H1 (cell line): Measurements from ENCODE around the gene FNDC7. TPM values are rescaled to one million over a fixed set of nuclear protein-coding genes. Genes with fewer than 3 reads are reported as not detected.
A peak's percentile ranks its signal among the peaks of the same experiment; 100 is the strongest.

Experiments
- CTCF ChIA-PET: fragments of 300-600 bp; sonication (Branson Sonifier 250); formaldehyde crosslinking; loops from one replicate; lab custom pipeline; 2021; ENCODE audit not compliant: partially characterized antibody; lab: Charles Lee
- POLR2A ChIA-PET: fragments of 300-600 bp; sonication (Branson Sonifier 250); formaldehyde crosslinking; loops from one replicate; lab custom pipeline; 2021; ENCODE audit warnings: inconsistent platforms; ENCODE audit not compliant: partially characterized antibody; lab: Charles Lee
- DNase-seq, 2 experiments: peaks; one replicate each; pipeline versions ENCODE4 v3.0.0 to v3.0.0-alpha.2; 2010 to 2022; ENCODE audit warnings: low spot score in 2 of 2, low read depth in 1 of 2, mixed read lengths in 1 of 2
- FAIRE-seq: peaks from 2 replicates; lab custom pipeline; 2011; peaks lifted over from hg19 to GRCh38; lab: Jason Lieb, UNC
- H2AFZ ChIP-seq: 2 replicates; pipeline ENCODE4 v1.8.1; 2012; ENCODE audit warnings: low read length, inconsistent platforms
- H2AK5ac ChIP-seq: 2 replicates; pipeline ENCODE4 v1.6.1; 2013; ENCODE audit warnings: low read depth, low read length
- H2BK120ac ChIP-seq: replicated peaks from 2 replicates; pipeline ENCODE3; 2013; ENCODE audit warnings: low read depth, low read length, inconsistent platforms
- H2BK12ac ChIP-seq: 2 replicates; pipeline ENCODE4 v1.6.1; 2013; ENCODE audit warnings: low read depth, low read length
- H2BK15ac ChIP-seq: 2 replicates; pipeline ENCODE4 v1.6.1; 2013; ENCODE audit warnings: low read length
- H2BK20ac ChIP-seq: 2 replicates; pipeline ENCODE4 v1.6.1; 2013; ENCODE audit warnings: low read length
- H2BK5ac ChIP-seq: 2 replicates; pipeline ENCODE4 v1.6.1; 2013; ENCODE audit warnings: low read depth, low read length
- H3K14ac ChIP-seq: 2 replicates; pipeline ENCODE4 v1.6.1; 2013; ENCODE audit warnings: inconsistent platforms; ENCODE audit not compliant: insufficient read length
- H3K18ac ChIP-seq: 2 replicates; pipeline ENCODE4 v1.6.1; 2013; ENCODE audit warnings: low read length; ENCODE audit errors: extremely low read depth
- H3K23ac ChIP-seq: 2 replicates; pipeline ENCODE4 v1.6.1; 2013; ENCODE audit warnings: inconsistent platforms; ENCODE audit not compliant: insufficient read length
- H3K23me2 ChIP-seq: 2 replicates; pipeline ENCODE4 v1.6.1; 2013; ENCODE audit warnings: low read depth, low read length
- H3K27ac ChIP-seq: 2 replicates; pipeline ENCODE4 v1.6.1; 2011; ENCODE audit warnings: low read depth, low read length, inconsistent platforms
- H3K27me3 ChIP-seq, 4 experiments: replicated peaks in 1 of 4; 1 replicate in 1 of 4; 2 replicates in 3 of 4; pipeline versions ENCODE4 v1.6.1 to v1.8.1; 2011 to 2013; ENCODE audit warnings: low read length in 3 of 4, mild to moderate bottlenecking in 3 of 4, inconsistent platforms in 2 of 4, mixed read lengths in 2 of 4, moderate library complexity in 1 of 4; ENCODE audit not compliant: control insufficient read depth in 3 of 4, insufficient read depth in 3 of 4; ENCODE audit errors: extremely low read depth in 1 of 4
- H3K36me3 ChIP-seq, 4 experiments: 2 replicates each; pipeline versions ENCODE4 v1.6.1 to v1.8.1; 2011 to 2013; ENCODE audit warnings: mild to moderate bottlenecking in 4 of 4, low read length in 3 of 4, moderate library complexity in 2 of 4, control low read depth in 1 of 4, inconsistent platforms in 1 of 4; ENCODE audit not compliant: insufficient read depth in 4 of 4, control insufficient read depth in 2 of 4
- H3K4ac ChIP-seq: replicated peaks from 2 replicates; pipeline ENCODE3; 2013; ENCODE audit warnings: low read length, low read depth, mixed read lengths, inconsistent platforms; ENCODE audit not compliant: insufficient read length
- H3K4me1 ChIP-seq, 4 experiments: replicated peaks in 1 of 4; 1 replicate in 1 of 4; 2 replicates in 3 of 4; pipeline versions ENCODE4 v1.6.1 to v1.8.1; 2011 to 2013; ENCODE audit warnings: low read length in 3 of 4, inconsistent platforms in 2 of 4, mixed read lengths in 1 of 4; ENCODE audit not compliant: insufficient read depth in 4 of 4, control insufficient read depth in 3 of 4
- H3K4me2 ChIP-seq, 2 experiments: 2 replicates each; pipeline versions ENCODE4 v1.6.1 to v1.8.1; 2011 to 2013; ENCODE audit warnings: low read depth in 2 of 2, low read length in 2 of 2, control low read depth in 1 of 2, inconsistent platforms in 1 of 2, mild to moderate bottlenecking in 1 of 2; ENCODE audit not compliant: insufficient read depth in 1 of 2
- H3K4me3 ChIP-seq, 4 experiments: fragments of 200-600, 300-600 bp in 1 of 4; sonication (generic), shearing (Covaris generic), sonication (Bioruptor Twin) in 1 of 4; 2 replicates each; pipeline versions ENCODE4 v1.5.1 to v1.8.1; 2011 to 2016; ENCODE audit warnings: low read length in 4 of 4, low read depth in 3 of 4, control low read depth in 2 of 4, inconsistent platforms in 2 of 4, mild to moderate bottlenecking in 2 of 4, mixed read lengths in 1 of 4, moderate library complexity in 1 of 4; ENCODE audit not compliant: insufficient read depth in 2 of 4; ENCODE audit errors: extremely low read depth in 1 of 4
- H3K56ac ChIP-seq: replicated peaks from 2 replicates; pipeline ENCODE3; 2013; ENCODE audit warnings: low read depth, mild to moderate bottlenecking, mixed read lengths, low read length, inconsistent platforms; ENCODE audit not compliant: insufficient read length
- H3K79me1 ChIP-seq: 2 replicates; pipeline ENCODE4 v1.6.1; 2013; ENCODE audit warnings: low read depth, low read length, control low read depth
- H3K79me2 ChIP-seq, 2 experiments: 2 replicates each; pipeline versions ENCODE4 v1.6.1 to v1.8.1; 2012 to 2013; ENCODE audit warnings: low read length in 2 of 2, mild to moderate bottlenecking in 2 of 2, inconsistent platforms in 1 of 2; ENCODE audit not compliant: insufficient read depth in 2 of 2, control insufficient read depth in 1 of 2
- H3K9ac ChIP-seq, 4 experiments: replicated peaks in 1 of 4; 1 replicate in 1 of 4; 2 replicates in 3 of 4; pipeline versions ENCODE4 v1.6.1 to v1.8.1; 2011 to 2013; ENCODE audit warnings: low read depth in 3 of 4, low read length in 3 of 4, control low read depth in 2 of 4, mild to moderate bottlenecking in 2 of 4, moderate library complexity in 2 of 4, inconsistent platforms in 1 of 4; ENCODE audit errors: extremely low read depth in 1 of 4
- H3K9me3 ChIP-seq, 2 experiments: 2 replicates each; pipeline versions ENCODE4 v1.6.1 to v1.8.1; 2012 to 2013; ENCODE audit warnings: mild to moderate bottlenecking in 2 of 2, moderate library complexity in 2 of 2, control low read depth in 1 of 2, inconsistent platforms in 1 of 2, low read depth in 1 of 2, low read length in 1 of 2, mixed read lengths in 1 of 2; ENCODE audit not compliant: insufficient read depth in 2 of 2
- H4K20me1 ChIP-seq, 2 experiments: replicated peaks in 1 of 2; 2 replicates each; pipeline versions ENCODE3 to v1.8.1; 2011 to 2013; ENCODE audit warnings: inconsistent platforms in 2 of 2, low read length in 2 of 2, mild to moderate bottlenecking in 1 of 2; ENCODE audit not compliant: insufficient read depth in 2 of 2, control insufficient read depth in 1 of 2
- H4K5ac ChIP-seq: 2 replicates; pipeline ENCODE4 v1.6.1; 2013; ENCODE audit warnings: low read length, low read depth, mixed read lengths, inconsistent platforms; ENCODE audit not compliant: insufficient read length
- H4K8ac ChIP-seq: 2 replicates; pipeline ENCODE4 v1.8.0; 2013; ENCODE audit warnings: mild to moderate bottlenecking, moderate library complexity, low read length, inconsistent platforms; ENCODE audit not compliant: insufficient read depth; ENCODE audit errors: extremely low read depth
- H4K91ac ChIP-seq: replicated peaks from 2 replicates; pipeline ENCODE3; 2013; ENCODE audit warnings: low read length, mixed read lengths, inconsistent platforms; ENCODE audit not compliant: insufficient read length
- EGR1 ChIP-seq: IDR thresholded peaks from 2 replicates; pipeline ENCODE4 v1.6.1; 2011; ENCODE audit warnings: low read depth, low read length, borderline replicate concordance
- KDM4A ChIP-seq: IDR thresholded peaks from one replicate; pipeline ENCODE4 v1.7.1; 2012; ENCODE audit warnings: low read depth, mild to moderate bottlenecking, moderate library complexity, low read length, inconsistent platforms; ENCODE audit not compliant: severe bottlenecking
- MAFK ChIP-seq: IDR thresholded peaks from 2 replicates; pipeline ENCODE4 v1.6.1; 2012; ENCODE audit warnings: low read depth, mild to moderate bottlenecking, improper control_type of control experiment, low read length
- POLR2A ChIP-seq, 2 experiments: IDR thresholded peaks; 1 replicate in 1 of 2; 2 replicates in 1 of 2; pipeline ENCODE4 v1.6.1; 2011; ENCODE audit warnings: low read depth in 2 of 2, low read length in 2 of 2, mild to moderate bottlenecking in 2 of 2; ENCODE audit errors: control extremely low read depth in 1 of 2
- POLR2AphosphoS5 ChIP-seq: IDR thresholded peaks from 2 replicates; pipeline ENCODE4 v1.6.1; 2011; ENCODE audit warnings: low read depth, low read length
- SP4 ChIP-seq: IDR thresholded peaks from 2 replicates; pipeline ENCODE4 v1.6.1; 2012; ENCODE audit warnings: low read length, inconsistent platforms
- TCF12 ChIP-seq: IDR thresholded peaks from 2 replicates; pipeline ENCODE4 v1.6.1; 2011; ENCODE audit warnings: low read depth, mild to moderate bottlenecking, low read length
- USF2 ChIP-seq: IDR thresholded peaks from 2 replicates; pipeline ENCODE4 v1.6.1; 2011; ENCODE audit warnings: low read length, improper control_type of control experiment
- WGBS, 2 experiments: shearing (Covaris generic) in 1 of 2; methylation state at CpG; one replicate each; pipeline versions ENCODE4 v1.1.6 to v1.1.7; 2013 to 2015; ENCODE audit warnings: low lambda C conversion rate in 2 of 2, mixed read lengths in 2 of 2, inconsistent platforms in 1 of 2, low coverage in 1 of 2, missing lambda C conversion rate in 1 of 2; ENCODE audit not compliant: insufficient replicate concordance in 2 of 2, insufficient coverage in 1 of 2, insufficient read length in 1 of 2; ENCODE audit errors: extremely low coverage in 1 of 2, missing lambda C conversion rate in 1 of 2; 5-methylcytosine and 5-hydroxymethylcytosine counted together
- polyA plus RNA-seq, 7 experiments: library from polyadenylated mRNA; depleted of rRNA in 3 of 7; stranded (reverse) in 5 of 7; unstranded in 2 of 7; fragments of >200 nt in 5 of 7; fragments of 200-250 nt in 2 of 7; gene quantifications; 1 replicate in 5 of 7; 2 replicates in 1 of 7; 4 replicates in 1 of 7; pipeline versions ENCODE4 v1.2.1 to v1.2.3, GENCODE V29; 2011 to 2013; ENCODE audit warnings: missing spikeins in 2 of 7, mixed read lengths in 2 of 7
- total RNA-seq: library from RNA; stranded (reverse); fragmentation: NEBNext Ultra II Directional; extraction: Animal tissue kit (Norgen Biotek cat#: 25700); gene quantifications from 2 replicates; pipeline ENCODE4 v1.2.1, GENCODE V29; 2021

The FNDC7 gene
- total and polyA plus RNA-seq, 2 of the 8 experiments (the other 6 are each of a cell fraction or from before 2014, with no cell fraction given), result 0.13 to 0.20 TPM

GRCh38 chr1:108699375-108700332 is 13.1 kb upstream of the FNDC7 start:
- POLR2A ChIA-PET, result interaction anchor here (0.6 kb wide), 1 partner anchor 49 kb away, joined by 3 read pairs; no protein-coding TSS in a partner anchor
- no peak overlapping the region for H2AK5ac ChIP-seq
- H3K79me2 ChIP-seq, result peaks cover 0 to 31% of the 10 kb centered on the region in 2 experiments; a peak in 2 of 4 replicates
- WGBS, 2 experiments, result 89 to 100% methylated on average over 6 to 22 of the region's 22 CpGs
- no peak overlapping the region for H2BK15ac ChIP-seq
- TF ChIP-seq MAFK (no peak), USF2 (no peak), KDM4A (no peak), EGR1 (no peak), POLR2AphosphoS5 (0 out of 2 replicates have a peak, but pooled peaks have one; percentile 24), POLR2A (IDR thresholded peaks at IDR 0.05; ENCODE audit: control extremely low read depth in 1 of 2, low read depth in 2 of 2, low read length in 2 of 2) (peak in 1 of 2 experiments; percentile 31; a peak in 1 of 3 replicates), SP4 (no peak), TCF12 (no peak)
- no peak overlapping the region for H3K9ac ChIP-seq
- H3K23me2 ChIP-seq, result no peaks in the 10 kb centered on the region
- H3K4me1 ChIP-seq, result peaks cover 0 to 2% (median 0%) of the 10 kb centered on the region in 4 experiments; a peak in 1 of 7 replicates
- H2BK20ac ChIP-seq, result no peak overlapping the region
- H4K91ac ChIP-seq, result no peak overlapping the region
- H3K18ac ChIP-seq, result no peak overlapping the region
- H3K79me1 ChIP-seq, result no peaks in the 10 kb centered on the region; the same call in 1 of the 2 replicates
- H3K4me3 ChIP-seq, result no peak overlapping the region
- peaks cover 2 to 4% of the 10 kb centered on the region in 2 experiments for H4K20me1 ChIP-seq
- H2BK120ac ChIP-seq, result no peak overlapping the region
- H3K4me2 ChIP-seq, result no peak overlapping the region
- no peak overlapping the region for H3K27ac ChIP-seq
- no peaks in the 10 kb centered on the region for H3K27me3 ChIP-seq
- H3K36me3 ChIP-seq, result peaks cover 17 to 67% (median 49%) of the 10 kb centered on the region in 4 experiments
- no peak for FAIRE-seq
- H2BK5ac ChIP-seq, result no peak overlapping the region
- H2AFZ ChIP-seq, result no peak overlapping the region
- H3K56ac ChIP-seq, result no peak overlapping the region
- H3K4ac ChIP-seq, result no peak overlapping the region
- no peak overlapping the region for H4K5ac ChIP-seq
- H4K8ac ChIP-seq, result no peak overlapping the region
- H3K14ac ChIP-seq, result no peak overlapping the region
- no peak for DNase-seq
- CTCF ChIA-PET, result no interaction called here
- H3K9me3 ChIP-seq, result no peaks in the 10 kb centered on the region
- no peak overlapping the region for H3K23ac ChIP-seq
- H2BK12ac ChIP-seq, result no peak overlapping the region
